K562 (cell line): ENCODE results near the gene ALKBH3. TPM values are rescaled to one million over a fixed set of nuclear protein-coding genes. Genes with fewer than 3 reads are reported as not detected.

Source experiments
- ATAC-seq: fragments of 200-7000 bp; cut with Tn5 transposase; 3 replicates; pipeline ENCODE4 v1.9.1; 2020; ENCODE audit warnings: moderate library complexity
- BruUV-seq: library from RNA; stranded (reverse); fragments of 400-500 nt; replicated peaks from 2 replicates; lab custom pipeline; 2021; lab: Mats Ljungman, UMichigan
- CTCF ChIA-PET: fragments of 300-600 bp; formaldehyde crosslinking; extraction: SDS; loops from one replicate; lab custom pipeline; 2021; ENCODE audit warnings: low intra/inter-chr PET ratio; lab: Yijun Ruan, JAX
- POLR2A ChIA-PET: fragments of 300-600, 350-650 bp; sonication (Branson Sonifier 250); formaldehyde crosslinking; extraction: SDS; loops from one replicate; lab custom pipeline; 2021; ENCODE audit warnings: antibody characterized with exemption, inconsistent platforms; lab: Yijun Ruan, JAX
- DNase-seq, 4 experiments: peaks; one replicate each; pipeline versions ENCODE4 v3.0.0 to v3.0.0-alpha.2; 2011 to 2018; ENCODE audit warnings: low spot score in 3 of 4, mixed read lengths in 3 of 4; ENCODE audit errors: extremely low read depth in 1 of 4
- FAIRE-seq: peaks from 2 replicates; lab custom pipeline; 2011; peaks lifted over from hg19 to GRCh38; lab: Jason Lieb, UNC
- H2AFZ ChIP-seq: 2 replicates; pipeline ENCODE4 v1.6.0; 2011; ENCODE audit warnings: low read depth, low read length, control low read depth, inconsistent platforms
- H3K27ac ChIP-seq: fragments of 200-600 bp; 3 replicates; pipeline ENCODE4 v1.8.0; 2011; ENCODE audit warnings: low read depth, mild to moderate bottlenecking, control low read depth, inconsistent platforms, low read length, moderate library complexity, mixed read lengths; ENCODE audit errors: extremely low read depth
- H3K27me3 ChIP-seq, 2 experiments: fragments of 300-600 bp in 1 of 2; 2 replicates in 1 of 2; 3 replicates in 1 of 2; pipeline versions ENCODE4 v1.6.0 to v1.8.0; 2011; ENCODE audit warnings: inconsistent platforms in 2 of 2, low read length in 2 of 2, mild to moderate bottlenecking in 1 of 2, mixed read lengths in 1 of 2, moderate library complexity in 1 of 2; ENCODE audit not compliant: control insufficient read depth in 2 of 2, insufficient read depth in 2 of 2
- H3K36me3 ChIP-seq: fragments of 300-600 bp; 3 replicates; pipeline ENCODE4 v1.8.0; 2011; ENCODE audit warnings: mild to moderate bottlenecking, low read length, inconsistent platforms; ENCODE audit not compliant: control insufficient read depth, insufficient read depth
- H3K4me1 ChIP-seq, 2 experiments: fragments of 200-600 bp in 1 of 2; replicated peaks in 1 of 2; 2 replicates in 1 of 2; 3 replicates in 1 of 2; pipeline versions ENCODE4 v1.5.1 to v1.8.0; 2011; ENCODE audit warnings: inconsistent platforms in 2 of 2, low read length in 2 of 2, mild to moderate bottlenecking in 1 of 2, mixed read lengths in 1 of 2, moderate library complexity in 1 of 2; ENCODE audit not compliant: control insufficient read depth in 2 of 2, insufficient read depth in 2 of 2
- H3K4me2 ChIP-seq: 2 replicates; pipeline ENCODE4 v1.6.1; 2011; ENCODE audit warnings: low read length, control low read depth, inconsistent platforms, mixed read lengths; ENCODE audit not compliant: insufficient read depth
- H3K4me3 ChIP-seq: fragments of 200-600 bp; sonication (generic), shearing (Covaris generic); 2 replicates; pipeline ENCODE4 v1.5.1; 2016; ENCODE audit warnings: control low read depth, inconsistent platforms
- H3K79me2 ChIP-seq: fragments of 200-600 bp; 3 replicates; pipeline ENCODE4 v1.8.0; 2011; ENCODE audit warnings: low read length, inconsistent platforms; ENCODE audit not compliant: control insufficient read depth, insufficient read depth
- H3K9ac ChIP-seq, 2 experiments: 2 replicates each; pipeline versions ENCODE4 v1.6.0 to v1.6.1; 2011; ENCODE audit warnings: low read depth in 2 of 2, low read length in 2 of 2, control low read depth in 1 of 2, inconsistent platforms in 1 of 2, mild to moderate bottlenecking in 1 of 2, mixed read lengths in 1 of 2; ENCODE audit not compliant: insufficient read depth in 1 of 2
- H3K9me1 ChIP-seq: one replicate; pipeline ENCODE4 v1.6.0; 2011; ENCODE audit warnings: inconsistent platforms, mild to moderate bottlenecking, low read length, moderate library complexity; ENCODE audit not compliant: control insufficient read depth, insufficient read depth
- H3K9me3 ChIP-seq: replicated peaks from 2 replicates; pipeline ENCODE4 v1.5.1; 2011; ENCODE audit warnings: low read depth, low read length, inconsistent platforms; ENCODE audit not compliant: control insufficient read depth, insufficient read depth
- H4K20me1 ChIP-seq: replicated peaks from 2 replicates; pipeline ENCODE4 v1.6.1; 2011; ENCODE audit warnings: low read length, inconsistent platforms, mixed read lengths; ENCODE audit not compliant: control insufficient read depth, insufficient read depth
- AFF1 ChIP-seq, 2 experiments: fragments of 450-650 bp; IDR thresholded peaks; 2 replicates each; pipeline ENCODE4 v1.6.1; 2018; ENCODE audit warnings: mild to moderate bottlenecking in 2 of 2, low read depth in 1 of 2; ENCODE audit not compliant: partially characterized antibody in 2 of 2
- ARID1B ChIP-seq: fragments of 450-650 bp; IDR thresholded peaks from 2 replicates; pipeline ENCODE4 v1.6.1; 2016; ENCODE audit warnings: antibody characterized with exemption, mild to moderate bottlenecking, inconsistent platforms
- BACH1 ChIP-seq: fragments of 200-800 bp; sonication (Bioruptor generic); IDR thresholded peaks from 2 replicates; pipeline ENCODE4 v1.6.1; 2016; ENCODE audit warnings: missing genetic modification characterization, missing compliant biosample characterization
- CBFA2T3 ChIP-seq: fragments of 450-650 bp; IDR thresholded peaks from 2 replicates; pipeline ENCODE4 v1.6.1; 2017
- GABPB2 ChIP-seq: fragments of 250-450 bp; sonication (Bioruptor Pico); conservative IDR thresholded peaks from 2 replicates; pipeline ENCODE4 v1.5.1; 2021; ENCODE audit warnings: mild to moderate bottlenecking
- HINFP ChIP-seq: fragments of 450-650 bp; conservative IDR thresholded peaks from 2 replicates; pipeline ENCODE4 v1.6.1; 2016; ENCODE audit warnings: missing genetic modification characterization, low read depth, mild to moderate bottlenecking, control low read depth, missing compliant biosample characterization
- KDM1A ChIP-seq, 2 experiments: fragments of 450-650 bp; IDR thresholded peaks; 2 replicates each; pipeline ENCODE4 v1.6.1; 2016; ENCODE audit warnings: mild to moderate bottlenecking in 2 of 2
- PURB ChIP-seq: sonication (generic); formaldehyde crosslinking; IDR thresholded peaks from 2 replicates; pipeline ENCODE4 v1.9.0; 2021; ENCODE audit warnings: low read depth, mild to moderate bottlenecking, missing genetic modification reagents
- RB1 ChIP-seq: fragments of 450-650 bp; IDR thresholded peaks from 2 replicates; pipeline ENCODE4 v1.6.1; 2017; ENCODE audit warnings: low read depth, mild to moderate bottlenecking
- RBFOX2 ChIP-seq: fragments of 200-400 bp; formaldehyde crosslinking; IDR thresholded peaks from 2 replicates; pipeline ENCODE4 v1.6.1; 2017; ENCODE audit warnings: low read depth, mild to moderate bottlenecking, low read length, moderate library complexity
- SMARCE1 ChIP-seq: fragments of 450-650 bp; IDR thresholded peaks from 2 replicates; pipeline ENCODE4 v1.7.1; 2016; ENCODE audit warnings: mild to moderate bottlenecking
- SP1 ChIP-seq: sonication (generic); formaldehyde crosslinking; IDR thresholded peaks from 2 replicates; pipeline ENCODE4 v1.8.1; 2022; ENCODE audit warnings: mild to moderate bottlenecking, missing genetic modification reagents
- TAF15 ChIP-seq: fragments of 200-400 bp; formaldehyde crosslinking; IDR thresholded peaks from 2 replicates; pipeline ENCODE4 v1.6.1; 2017; ENCODE audit warnings: mild to moderate bottlenecking, low read depth, low read length, moderate library complexity
- ZNF354B ChIP-seq: fragments of 250-450 bp; sonication (Bioruptor Pico); IDR thresholded peaks from 2 replicates; pipeline ENCODE4 v1.4.0; 2020
- WGBS: fragments of 100-300 bp; shearing (Covaris generic); methylation state at CpG from one replicate; pipeline ENCODE4 v1.1.6; 2016; ENCODE audit warnings: low coverage, mixed read lengths; ENCODE audit not compliant: insufficient coverage; ENCODE audit errors: missing lambda C conversion rate; 5-methylcytosine and 5-hydroxymethylcytosine counted together
- in situ Hi-C: fragments of 300-500 bp; cut with MboI; formaldehyde crosslinking; loops from 4 replicates; pipeline ENCODE4 v1.15.0; 2018; ENCODE audit warnings: inconsistent platforms, mixed read lengths
- intact Hi-C: fragments of 100-400 bp; cut with micrococcal nuclease; formaldehyde crosslinking; loops from 2 replicates; pipeline ENCODE4 v1.14.2; 2022
- polyA plus RNA-seq, 8 experiments: library from polyadenylated mRNA; depleted of rRNA in 4 of 8; stranded (reverse) in 5 of 8; unstranded in 3 of 8; fragments of >200 nt; fragmentation: Nextera tagmentation in 2 of 8; fragmentation: Illumina TruSeq in 1 of 8; extraction: Ambion mirVana in 2 of 8; extraction: Trizol in 1 of 8; gene quantifications; 2 replicates each; pipeline versions ENCODE4 v1.2.1 to v1.2.3, GENCODE V29; 2011 to 2014; ENCODE audit warnings: inconsistent platforms in 1 of 8, missing spikeins in 1 of 8
- total RNA-seq, 7 experiments: library from RNA; depleted of rRNA in 6 of 7; stranded (reverse); fragments of >200 nt in 6 of 7; fragmentation: Illumina TruSeq in 2 of 7; extraction: Trizol in 2 of 7; gene quantifications; 2 replicates each; pipeline versions ENCODE4 v1.2.1 to v1.2.3, GENCODE V29; 2011 to 2021; ENCODE audit warnings: low replicate concordance in 1 of 7
- TF ChIP-seq, protein P1 (sequence below): IDR thresholded peaks from 3 replicates; pipeline ENCODE4 v1.6.1; 2011; ENCODE audit warnings: borderline replicate concordance, mild to moderate bottlenecking; ENCODE audit not compliant: insufficient read length, insufficient read depth

ALKBH3 gene
- total and polyA plus RNA-seq, 9 of the 15 experiments (the other 6 are each of a cell fraction or from before 2014, with no cell fraction given) = 16.0 to 49.9 (median 36.5) TPM

- TSS peak; percentile 67 for BruUV-seq
- Histone ChIP-seq H3K36me3 (no peaks in the 10 kb centered on the region), H3K4me2 (peak overlapping the region; percentile 67), H2AFZ (peak overlapping the region; percentile 85), H3K79me2 (no peaks in the 10 kb centered on the region; the same call in 2 of the 3 replicates), H3K4me3 (peak overlapping the region; percentile 50), H3K27ac (no peak overlapping the region), H3K9me3 (no peaks in the 10 kb centered on the region), H3K9me1 (no peaks in the 10 kb centered on the region), H4K20me1 (no peaks in the 10 kb centered on the region; the same call in 1 of the 2 replicates), H3K27me3 (peaks cover 10 to 22% of the 10 kb centered on the region in 2 experiments; a peak in 4 of 5 replicates), H3K9ac (peak overlapping the region in 1 of 2 experiments; percentile 63; a peak in 2 of 4 replicates), H3K4me1 (peaks cover 27 to 33% of the 10 kb centered on the region in 2 experiments; a peak in 4 of 5 replicates)
- ATAC-seq = no peak
- in situ Hi-C loops = no loop called here
- ChIA-PET CTCF (no interaction called here), POLR2A (interaction anchor here (0.7 to 4.5 kb wide), 7 partner anchors 9 to 82 kb away, joined by 4 to 21 read pairs (median 6); no protein-coding TSS in a partner anchor)
- WGBS = 21% methylated on average over 3 of the region's 5 CpGs
- peak in 1 of 4 experiments; percentile 25 for DNase-seq
- intact Hi-C loops = loop anchor here (10.0 kb wide), 2 partner anchors 117 to 123 kb away; partner anchors contain the start of gene ACCS
- FAIRE-seq = no peak
- TF ChIP-seq BACH1 (tag) (no peak), PURB (no peak), ARID1B (0 out of 2 replicates have a peak, but pooled peaks have one; percentile 39), KDM1A (IDR thresholded peaks at IDR 0.05) (no peak), RBFOX2 (no peak), AFF1 (IDR thresholded peaks at IDR 0.05; ENCODE audit: low read depth in 1 of 2, partially characterized antibody in 2 of 2) (no peak), TAF15 (no peak), ZNF354B (CRISPR knock-in tag) (no peak), SP1 (CRISPR knock-in tag) (0 out of 2 replicates have a peak, but pooled peaks have one; percentile 36), CBFA2T3 (peak; percentile 41; the same call in 1 of the 2 replicates), GABPB2 (CRISPR knock-in tag) (no peak), HINFP (tag) (no peak), SMARCE1 (0 out of 2 replicates have a peak, but pooled peaks have one; percentile 31), RB1 (no peak)
- TF ChIP-seq, protein P1, sequence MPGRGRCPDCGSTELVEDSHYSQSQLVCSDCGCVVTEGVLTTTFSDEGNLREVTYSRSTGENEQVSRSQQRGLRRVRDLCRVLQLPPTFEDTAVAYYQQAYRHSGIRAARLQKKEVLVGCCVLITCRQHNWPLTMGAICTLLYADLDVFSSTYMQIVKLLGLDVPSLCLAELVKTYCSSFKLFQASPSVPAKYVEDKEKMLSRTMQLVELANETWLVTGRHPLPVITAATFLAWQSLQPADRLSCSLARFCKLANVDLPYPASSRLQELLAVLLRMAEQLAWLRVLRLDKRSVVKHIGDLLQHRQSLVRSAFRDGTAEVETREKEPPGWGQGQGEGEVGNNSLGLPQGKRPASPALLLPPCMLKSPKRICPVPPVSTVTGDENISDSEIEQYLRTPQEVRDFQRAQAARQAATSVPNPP = no peak
Measured at GRCh38 chr11:43941257-43941994, 60.8 kb downstream of the ALKBH3 start.
